Ascending aorta (tissue), 2 donors: ENCODE data around the gene ZNF443. TPM values are rescaled to one million over a fixed set of nuclear protein-coding genes. Genes with fewer than 3 reads are reported as not detected.
A peak's percentile ranks its signal among the peaks of the same experiment; 100 is the strongest.
"Not testable (repeated sequence)": the region's sequence is repeated elsewhere in the genome, so short reads cannot be mapped to it uniquely, and the experiment has no call there.

Experiments
- DNase-seq, 2 donors: peaks; one replicate each; pipeline ENCODE4 v3.0.0-alpha.2; 2019; ENCODE audit warnings: low spot score in 2 of 2
- H3K27ac ChIP-seq, 2 donors: fragments of 200-600 bp; sonication (generic); one replicate each; pipeline ENCODE4 v1.5.1; 2016 to 2017; ENCODE audit warnings: mild to moderate bottlenecking in 1 of 2
- H3K27me3 ChIP-seq: fragments of 200-600 bp; sonication (generic); one replicate; pipeline ENCODE4 v1.5.1; 2017
- H3K36me3 ChIP-seq, 2 donors: fragments of 200-600 bp; sonication (generic); one replicate each; pipeline ENCODE4 v1.5.1; 2016
- H3K4me1 ChIP-seq, 2 donors: fragments of 200-600 bp; sonication (generic); one replicate each; pipeline ENCODE4 v1.5.1; 2016 to 2017; ENCODE audit warnings: mild to moderate bottlenecking in 1 of 2
- H3K4me3 ChIP-seq, 2 donors: fragments of 200-600 bp; sonication (generic); one replicate each; pipeline ENCODE4 v1.5.1; 2016 to 2017; ENCODE audit warnings: mild to moderate bottlenecking in 1 of 2
- H3K9me3 ChIP-seq, 2 donors: fragments of 200-600 bp; sonication (generic); one replicate each; pipeline ENCODE4 v1.5.1; 2016
- intact Hi-C: fragments of 100-400 bp; cut with DNase I; formaldehyde crosslinking; loops from one replicate; pipeline ENCODE4 v1.15.1; 2023
- total RNA-seq: library from RNA; depleted of rRNA; stranded (reverse); fragments of >200 nt; gene quantifications from one replicate; pipeline ENCODE4 v1.1.0, GENCODE V29; 2016
- TF ChIP-seq, protein P1 (sequence below), 3 experiments: fragments of 200-600 bp in 2 of 3; fragments of 450-650 bp in 1 of 3; sonication (generic) in 2 of 3; IDR thresholded peaks; one replicate each; pipeline ENCODE4 v1.5.1; 2016 to 2019; ENCODE audit warnings: antibody characterized with exemption in 3 of 3, mild to moderate bottlenecking in 1 of 3, moderate library complexity in 1 of 3

ZNF443 gene
- 4.0 TPM for total RNA-seq

GRCh38 chr19:12440541-12441316 is at the start of gene ZNF443:
ZNF443 (minus strand) TSS chr19:12441021; CDS start chr19:12440914, 107 bp downstream.
- TF ChIP-seq, protein P1, sequence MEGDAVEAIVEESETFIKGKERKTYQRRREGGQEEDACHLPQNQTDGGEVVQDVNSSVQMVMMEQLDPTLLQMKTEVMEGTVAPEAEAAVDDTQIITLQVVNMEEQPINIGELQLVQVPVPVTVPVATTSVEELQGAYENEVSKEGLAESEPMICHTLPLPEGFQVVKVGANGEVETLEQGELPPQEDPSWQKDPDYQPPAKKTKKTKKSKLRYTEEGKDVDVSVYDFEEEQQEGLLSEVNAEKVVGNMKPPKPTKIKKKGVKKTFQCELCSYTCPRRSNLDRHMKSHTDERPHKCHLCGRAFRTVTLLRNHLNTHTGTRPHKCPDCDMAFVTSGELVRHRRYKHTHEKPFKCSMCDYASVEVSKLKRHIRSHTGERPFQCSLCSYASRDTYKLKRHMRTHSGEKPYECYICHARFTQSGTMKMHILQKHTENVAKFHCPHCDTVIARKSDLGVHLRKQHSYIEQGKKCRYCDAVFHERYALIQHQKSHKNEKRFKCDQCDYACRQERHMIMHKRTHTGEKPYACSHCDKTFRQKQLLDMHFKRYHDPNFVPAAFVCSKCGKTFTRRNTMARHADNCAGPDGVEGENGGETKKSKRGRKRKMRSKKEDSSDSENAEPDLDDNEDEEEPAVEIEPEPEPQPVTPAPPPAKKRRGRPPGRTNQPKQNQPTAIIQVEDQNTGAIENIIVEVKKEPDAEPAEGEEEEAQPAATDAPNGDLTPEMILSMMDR (IDR thresholded peaks at IDR 0.05), result peak in 1 of 3 experiments; percentile 17
- intact Hi-C loops, result loop anchor here (1.0 to 5.0 kb wide), 6 partner anchors 38 to 146 kb away; partner anchors contain the start of genes ZNF44, ZNF563, ZNF564 and ZNF709
- Histone ChIP-seq H3K4me3 (peak within 1 kb of the TSS; percentile 77 to 81), H3K36me3 (no peaks in the 10 kb centered on the region), H3K27ac (peak within 1 kb of the TSS; percentile 80 to 81), H3K9me3 (peaks cover 0 to 11% of the 10 kb centered on the region in 2 donors), H3K4me1 (no peaks in the 10 kb centered on the region), H3K27me3 (no peaks in the 10 kb centered on the region)
- peak; percentile 99 for DNase-seq

GRCh38 chr19:12486265-12486783 is 45.5 kb upstream of the ZNF443 start:
- intact Hi-C loops, result loop anchor here (10.0 kb wide), 1 partner anchor 82 kb away; the partner anchor contains the start of gene ZNF799

DNA sequence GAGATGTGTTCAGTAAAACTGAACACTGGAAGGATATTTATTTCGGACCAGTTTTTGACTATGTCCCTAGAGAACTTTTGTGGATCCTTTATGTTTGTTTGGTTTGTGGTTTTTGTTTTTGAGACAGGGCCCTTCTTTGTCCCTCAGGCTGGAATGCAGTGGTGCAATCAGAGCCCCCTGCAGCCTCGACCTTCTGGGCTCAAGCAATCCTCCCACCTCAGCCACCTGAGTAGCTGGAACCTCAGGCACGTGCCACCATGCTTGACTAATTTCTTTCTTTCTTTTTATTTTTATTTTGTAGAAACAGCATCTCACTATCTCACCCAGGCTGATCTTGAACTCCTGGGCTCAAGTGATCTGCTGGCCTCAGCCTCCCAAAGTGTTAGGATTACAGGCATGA is 44.8 kb upstream of the ZNF443 start:
- H3K4me3 ChIP-seq, result peak overlapping the region; percentile 86 to 98
- no peaks in the 10 kb centered on the region for H3K27me3 ChIP-seq
- TF ChIP-seq, protein P1 (IDR thresholded peaks at IDR 0.05), result no peak
- no peak for DNase-seq
- no peaks in the 10 kb centered on the region for H3K9me3 ChIP-seq
- H3K36me3 ChIP-seq, result no peaks in the 10 kb centered on the region
- H3K4me1 ChIP-seq, result peaks cover 0 to 15% of the 10 kb centered on the region in 2 donors
- H3K27ac ChIP-seq, result peak overlapping the region in 1 of 2 donors; percentile 74
- intact Hi-C loops, result loop anchor here (10.0 kb wide), 1 partner anchor 81 kb away; the partner anchor contains the start of gene ZNF799

More at GRCh38 chr19:12486265-12486783, 45.5 kb upstream of the ZNF443 start:
- not testable (repeated sequence) for H3K27me3 ChIP-seq, H3K36me3 ChIP-seq, H3K4me3 ChIP-seq, H3K9me3 ChIP-seq, DNase-seq, H3K27ac ChIP-seq
- H3K4me1 ChIP-seq, result peaks cover 0 to 15% of the 10 kb centered on the region in 2 donors

DNA sequence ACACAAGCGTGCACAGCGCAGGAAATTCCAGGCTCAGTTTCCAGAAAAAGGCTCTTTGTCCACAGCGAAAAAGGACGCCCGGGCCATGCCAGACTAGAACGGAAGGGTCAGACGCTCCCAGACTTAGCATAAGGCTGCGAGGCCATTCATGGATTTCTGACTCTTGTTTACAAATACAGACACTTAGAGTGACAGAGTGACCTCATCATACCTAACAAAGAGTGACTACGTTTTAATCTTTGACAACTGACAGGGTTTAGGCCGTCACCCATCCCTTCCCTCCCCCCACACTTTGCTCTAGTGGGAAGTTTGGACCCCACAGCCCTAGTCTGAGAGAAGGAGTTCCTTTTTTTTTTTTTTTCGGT is 44.2 kb upstream of the ZNF443 start:
- no peaks in the 10 kb centered on the region for H3K9me3 ChIP-seq
- H3K27me3 ChIP-seq, result no peaks in the 10 kb centered on the region
- intact Hi-C loops, result loop anchor here (10.0 kb wide), 1 partner anchor 80 kb away; the partner anchor contains the start of gene ZNF799
- no peaks in the 10 kb centered on the region for H3K36me3 ChIP-seq
- no peak for DNase-seq
- H3K4me1 ChIP-seq, result peaks cover 0 to 15% of the 10 kb centered on the region in 2 donors
- peak overlapping the region; percentile 74 to 76 for H3K27ac ChIP-seq
- peak overlapping the region; percentile 86 to 98 for H3K4me3 ChIP-seq
- TF ChIP-seq, protein P1 (IDR thresholded peaks at IDR 0.05), result no peak

DNA sequence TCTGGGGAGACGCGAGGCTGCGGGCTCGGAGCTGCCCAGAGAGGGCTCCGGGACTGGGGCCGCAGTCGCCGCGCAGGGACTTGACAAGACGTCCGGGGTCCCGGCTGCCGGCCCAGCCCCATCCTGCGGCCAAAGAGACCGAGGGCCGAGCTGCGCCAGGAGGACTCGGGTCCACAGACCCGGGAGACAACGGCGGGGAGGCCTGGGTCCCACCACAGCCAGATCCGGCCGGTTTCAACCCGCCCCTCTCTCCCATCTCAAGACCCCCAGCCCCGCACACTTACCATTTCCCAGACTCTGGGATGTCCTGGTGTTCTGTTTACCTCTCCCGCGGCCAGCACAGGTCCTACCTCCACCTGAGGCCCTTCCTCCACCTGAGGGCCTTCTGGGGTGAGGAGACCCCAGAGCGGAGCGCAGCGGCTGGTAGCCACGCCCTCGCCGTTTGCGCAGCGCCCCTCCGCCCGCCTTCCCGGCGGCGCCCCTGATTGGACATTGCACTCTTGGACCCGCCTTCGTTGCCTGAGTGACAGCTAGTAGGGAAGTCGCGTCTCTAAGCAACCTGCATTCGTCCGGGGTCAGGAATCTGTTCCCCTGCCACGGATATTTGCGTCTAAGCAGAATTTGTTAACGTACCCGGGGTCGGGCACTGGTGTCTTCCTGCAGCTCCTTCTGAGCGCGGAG is 43.7 kb upstream of the ZNF443 start, which contains the start of gene ZNF709:
Gene ZNF709, minus strand, starts transcription at position 446 of the 681 bp plus-strand sequence. Its CDS starts 159 bp downstream, at position 287.
- Histone ChIP-seq H3K9me3 (no peaks in the 10 kb centered on the region), H3K4me3 (peak within 1 kb of the TSS; percentile 86 to 98), H3K36me3 (no peaks in the 10 kb centered on the region), H3K27me3 (no peaks in the 10 kb centered on the region), H3K4me1 (peaks cover 0 to 15% of the 10 kb centered on the region in 2 donors), H3K27ac (peak within 1 kb of the TSS; percentile 74 to 76)
- DNase-seq, result peak; percentile 63 to 94
- TF ChIP-seq, protein P1 (IDR thresholded peaks at IDR 0.05), result no peak
- intact Hi-C loops, result loop anchor here (1.0 to 10.0 kb wide), 4 partner anchors 11 to 80 kb away; partner anchors contain the start of genes ZNF443, ZNF564 and ZNF799
